ENCODE results near the gene RILPL1.
"Not testable (repeated sequence)": the region's sequence is repeated elsewhere in the genome, so short reads cannot be mapped to it uniquely, and the experiment has no call there.

The RILPL1 gene

GRCh38 chr12:123436017-123436964 lies 97.2 kb downstream of the RILPL1 start, which contains the start of gene RILPL2:
Gene RILPL2, minus strand, starts transcription at chr12:123436684. Its CDS starts 264 bp downstream, at chr12:123436420.
- Histone ChIP-seq H3K27ac (ENCODE audit: low read length) (peak within 1 kb of the TSS; percentile 39), H3K4me3 (ENCODE audit: low read depth in 1 of 2, low read length in 2 of 2) (peak within 1 kb of the TSS; percentile 69 to 98), H3K9me3 (ENCODE audit: control insufficient read depth in 1 of 2, low read length in 2 of 2) (no peaks in the 10 kb centered on the region), H3K36me3 (ENCODE audit: control insufficient read depth in 1 of 2, insufficient read depth in 2 of 2, low read length in 2 of 2) (no peaks in the 10 kb centered on the region), H3K4me1 (ENCODE audit: control insufficient read depth in 1 of 2, insufficient read depth in 2 of 2, low read length in 2 of 2) (peaks cover 0 to 22% of the 10 kb centered on the region in 2 donors), H3K27me3 (ENCODE audit: low read depth, low read length) (no peaks in the 10 kb centered on the region)

- Histone ChIP-seq H3K4me3 (ENCODE audit: low read depth in 1 of 2, low read length in 2 of 2) (peak overlapping the region; percentile 69 to 98), H3K4me1 (ENCODE audit: control insufficient read depth in 1 of 2, insufficient read depth in 2 of 2, low read length in 2 of 2) (peaks cover 0 to 22% of the 10 kb centered on the region in 2 donors), H3K27ac (ENCODE audit: low read length) (peak overlapping the region; percentile 39), H3K36me3 (ENCODE audit: control insufficient read depth in 1 of 2, insufficient read depth in 2 of 2, low read length in 2 of 2) (no peaks in the 10 kb centered on the region), H3K27me3 (ENCODE audit: low read depth, low read length) (no peaks in the 10 kb centered on the region), H3K9me3 (ENCODE audit: control insufficient read depth in 1 of 2, low read length in 2 of 2) (no peaks in the 10 kb centered on the region)
These were observed 97.9 kb downstream of the RILPL1 start for GRCh38 chr12:123435636-123436016.

- Histone ChIP-seq H3K4me3 (ENCODE audit: low read depth in 1 of 2, low read length in 2 of 2) (no peak overlapping the region), H3K36me3 (ENCODE audit: control insufficient read depth in 1 of 2, insufficient read depth in 2 of 2, low read length in 2 of 2) (peaks cover 2 to 4% of the 10 kb centered on the region in 2 donors), H3K27me3 (ENCODE audit: low read depth, low read length) (no peaks in the 10 kb centered on the region), H3K9me3 (ENCODE audit: control insufficient read depth in 1 of 2, low read length in 2 of 2) (no peaks in the 10 kb centered on the region), H3K27ac (ENCODE audit: low read length) (no peak overlapping the region), H3K4me1 (ENCODE audit: control insufficient read depth in 1 of 2, insufficient read depth in 2 of 2, low read length in 2 of 2) (peaks cover 0 to 22% of the 10 kb centered on the region in 2 donors)
These were observed 99.9 kb downstream of the RILPL1 start for GRCh38 chr12:123433615-123434014.

- Histone ChIP-seq H3K4me1 (ENCODE audit: control insufficient read depth in 1 of 2, insufficient read depth in 2 of 2, low read length in 2 of 2) (peaks cover 0 to 22% of the 10 kb centered on the region in 2 donors), H3K27ac (ENCODE audit: low read length) (peak overlapping the region; percentile 16), H3K4me3 (ENCODE audit: low read depth in 1 of 2, low read length in 2 of 2) (peak overlapping the region in 1 of 2 donors; percentile 30)
These were observed 101.3 kb downstream of the RILPL1 start for GRCh38 chr12:123431951-123432817.

GRCh38 chr12:123429101-123429500 lies 104.4 kb downstream of the RILPL1 start:
- not testable (repeated sequence) for H3K27me3 ChIP-seq (ENCODE audit: low read depth, low read length); H3K4me1 ChIP-seq (ENCODE audit: control insufficient read depth in 1 of 2, insufficient read depth in 2 of 2, low read length in 2 of 2); H3K9me3 ChIP-seq (ENCODE audit: control insufficient read depth in 1 of 2, low read length in 2 of 2); H3K27ac ChIP-seq (ENCODE audit: low read length); H3K4me3 ChIP-seq (ENCODE audit: low read depth in 1 of 2, low read length in 2 of 2)
- H3K36me3 ChIP-seq (ENCODE audit: control insufficient read depth in 1 of 2, insufficient read depth in 2 of 2, low read length in 2 of 2) = peaks cover 7 to 19% of the 10 kb centered on the region in 2 donors

More at GRCh38 chr12:123431951-123432817, 101.3 kb downstream of the RILPL1 start:
- not testable (repeated sequence) for H3K9me3 ChIP-seq (ENCODE audit: control insufficient read depth in 1 of 2, low read length in 2 of 2); H3K27me3 ChIP-seq (ENCODE audit: low read depth, low read length)
- peaks cover 7 to 14% of the 10 kb centered on the region in 2 donors for H3K36me3 ChIP-seq (ENCODE audit: control insufficient read depth in 1 of 2, insufficient read depth in 2 of 2, low read length in 2 of 2)

- H3K27me3 ChIP-seq (ENCODE audit: low read depth, low read length) = no peaks in the 10 kb centered on the region
- H3K9me3 ChIP-seq (ENCODE audit: control insufficient read depth in 1 of 2, low read length in 2 of 2) = no peaks in the 10 kb centered on the region
- no peak overlapping the region for H3K27ac ChIP-seq (ENCODE audit: low read length)
- peaks cover 0 to under 1% of the 10 kb centered on the region in 2 donors for H3K4me1 ChIP-seq (ENCODE audit: control insufficient read depth in 1 of 2, insufficient read depth in 2 of 2, low read length in 2 of 2)
- no peak overlapping the region for H3K4me3 ChIP-seq (ENCODE audit: low read depth in 1 of 2, low read length in 2 of 2)
- H3K36me3 ChIP-seq (ENCODE audit: control insufficient read depth in 1 of 2, insufficient read depth in 2 of 2, low read length in 2 of 2) = peaks cover 7 to 19% of the 10 kb centered on the region in 2 donors
These were observed 104.9 kb downstream of the RILPL1 start for GRCh38 chr12:123428591-123428990.

GRCh38 chr12:123427036-123427769 lies 106.3 kb downstream of the RILPL1 start:
- Histone ChIP-seq H3K9me3 (ENCODE audit: control insufficient read depth in 1 of 2, low read length in 2 of 2) (no peaks in the 10 kb centered on the region), H3K36me3 (ENCODE audit: control insufficient read depth in 1 of 2, insufficient read depth in 2 of 2, low read length in 2 of 2) (peaks cover 14 to 25% of the 10 kb centered on the region in 2 donors), H3K27me3 (ENCODE audit: low read depth, low read length) (no peaks in the 10 kb centered on the region), H3K27ac (ENCODE audit: low read length) (no peak overlapping the region), H3K4me1 (ENCODE audit: control insufficient read depth in 1 of 2, insufficient read depth in 2 of 2, low read length in 2 of 2) (no peaks in the 10 kb centered on the region), H3K4me3 (ENCODE audit: low read depth in 1 of 2, low read length in 2 of 2) (no peak overlapping the region)

- Histone ChIP-seq H3K4me3 (ENCODE audit: low read depth in 1 of 2, low read length in 2 of 2) (no peak overlapping the region), H3K36me3 (ENCODE audit: control insufficient read depth in 1 of 2, insufficient read depth in 2 of 2, low read length in 2 of 2) (peaks cover 10 to 29% of the 10 kb centered on the region in 2 donors), H3K27ac (ENCODE audit: low read length) (no peak overlapping the region), H3K4me1 (ENCODE audit: control insufficient read depth in 1 of 2, insufficient read depth in 2 of 2, low read length in 2 of 2) (no peaks in the 10 kb centered on the region), H3K27me3 (ENCODE audit: low read depth, low read length) (no peaks in the 10 kb centered on the region), H3K9me3 (ENCODE audit: control insufficient read depth in 1 of 2, low read length in 2 of 2) (no peaks in the 10 kb centered on the region)
These were observed 112.2 kb downstream of the RILPL1 start for GRCh38 chr12:123421314-123421713.

All from muscle layer of duodenum (tissue), 2 donors.